Hepatocyte (in vitro differentiated cells): ENCODE measurements around the gene ALB. TPM values are rescaled to one million over a fixed set of nuclear protein-coding genes. Genes with fewer than 3 reads are reported as not detected.

ENCODE experiments used
- DNase-seq: peaks from one replicate; pipeline ENCODE4 v3.0.0-alpha.2; 2016; ENCODE audit warnings: low spot score
- H2AFZ ChIP-seq: fragments of 200-600 bp; sonication (generic); 2 replicates; pipeline ENCODE4 v1.6.0; 2016; ENCODE audit warnings: antibody characterized with exemption, mild to moderate bottlenecking
- H3K27ac ChIP-seq: fragments of 200-600 bp; sonication (generic); 2 replicates; pipeline ENCODE4 v1.5.1; 2016; ENCODE audit warnings: mild to moderate bottlenecking
- H3K27me3 ChIP-seq: fragments of 200-600 bp; sonication (generic); 2 replicates; pipeline ENCODE4 v1.6.1; 2016
- H3K36me3 ChIP-seq: fragments of 200-600 bp; sonication (generic); replicated peaks from 2 replicates; pipeline ENCODE4 v1.5.1; 2016; ENCODE audit warnings: low read depth; ENCODE audit not compliant: insufficient read depth
- H3K4me1 ChIP-seq: fragments of 200-600 bp; sonication (generic); 2 replicates; pipeline ENCODE4 v1.5.1; 2016; ENCODE audit warnings: mild to moderate bottlenecking, moderate library complexity; ENCODE audit not compliant: insufficient read depth
- H3K4me2 ChIP-seq: fragments of 200-600 bp; sonication (generic); 2 replicates; pipeline ENCODE4 v1.6.0; 2016
- H3K4me3 ChIP-seq: fragments of 200-600 bp; sonication (generic); 2 replicates; pipeline ENCODE4 v1.5.1; 2016; ENCODE audit warnings: mild to moderate bottlenecking
- H3K79me2 ChIP-seq: fragments of 200-600 bp; sonication (generic); 2 replicates; pipeline ENCODE4 v1.6.0; 2017; ENCODE audit warnings: mild to moderate bottlenecking
- H3K9me2 ChIP-seq: fragments of 200-600 bp; sonication (generic); replicated peaks from 2 replicates; pipeline ENCODE4 v1.6.0; 2017; ENCODE audit warnings: mild to moderate bottlenecking; ENCODE audit not compliant: insufficient read depth
- H3K9me3 ChIP-seq: fragments of 200-600 bp; sonication (generic); 2 replicates; pipeline ENCODE4 v1.5.1; 2016; ENCODE audit warnings: low read depth, mild to moderate bottlenecking
- H4K20me1 ChIP-seq: fragments of 200-600 bp; sonication (generic); 2 replicates; pipeline ENCODE4 v1.6.0; 2016; ENCODE audit warnings: mild to moderate bottlenecking; ENCODE audit not compliant: insufficient read depth, poor library complexity, severe bottlenecking
- CTCF ChIP-seq: fragments of 200-600 bp; sonication (generic); IDR thresholded peaks from 2 replicates; pipeline ENCODE4 v1.5.1; 2016; ENCODE audit warnings: antibody characterized with exemption, mild to moderate bottlenecking; ENCODE audit not compliant: poor library complexity
- EZH2 ChIP-seq: fragments of 200-600 bp; sonication (generic); IDR thresholded peaks from 2 replicates; pipeline ENCODE4 v1.6.1; 2016; ENCODE audit warnings: antibody characterized with exemption, mild to moderate bottlenecking, borderline replicate concordance
- EZH2phosphoT487 ChIP-seq: fragments of 200-600 bp; sonication (generic); IDR thresholded peaks from one replicate; pipeline ENCODE4 v1.6.1; 2018; ENCODE audit warnings: antibody characterized with exemption, mild to moderate bottlenecking, low read depth, moderate library complexity; ENCODE audit not compliant: unreplicated experiment, severe bottlenecking
- WGBS: methylation state at CpG from one replicate; pipeline ENCODE4 v1.1.6; 2016; ENCODE audit warnings: low lambda C conversion rate; ENCODE audit errors: missing lambda C conversion rate; 5-methylcytosine and 5-hydroxymethylcytosine counted together
- polyA plus RNA-seq: library from polyadenylated mRNA; unstranded; fragments of >200 nt; fragmentation: Nextera tagmentation; extraction: Ambion mirVana; gene quantifications from 2 replicates; pipeline ENCODE4 v1.2.1, GENCODE V29; 2016
- total RNA-seq: library from RNA; depleted of rRNA; stranded (reverse); fragments of >200 nt; gene quantifications from 2 replicates; pipeline ENCODE4 v1.2.3, GENCODE V29; 2014

Gene ALB
- total and polyA plus RNA-seq, 2 experiments from 2014 or later = 11,384 to 26,686 TPM

GRCh38 chr4:73376251-73376650 is 27.8 kb upstream of the ALB start:
- no peaks in the 10 kb centered on the region for H3K9me3 ChIP-seq
- no peaks in the 10 kb centered on the region for H3K27me3 ChIP-seq
- H3K4me1 ChIP-seq = no peaks in the 10 kb centered on the region
- H4K20me1 ChIP-seq = no peaks in the 10 kb centered on the region
- no peak overlapping the region for H3K4me2 ChIP-seq
- no peak for TF ChIP-seq CTCF
- no peak for TF ChIP-seq EZH2
- TF ChIP-seq EZH2phosphoT487 = no peak
- H3K79me2 ChIP-seq = no peaks in the 10 kb centered on the region
- no peak for DNase-seq
- H3K27ac ChIP-seq = peak overlapping the region; percentile 62
- H3K36me3 ChIP-seq = no peaks in the 10 kb centered on the region
- no peak overlapping the region for H2AFZ ChIP-seq
- H3K4me3 ChIP-seq = no peak overlapping the region
- H3K9me2 ChIP-seq = no peaks in the 10 kb centered on the region

- Histone ChIP-seq H2AFZ (no peak overlapping the region), H3K9me2 (no peaks in the 10 kb centered on the region), H3K4me1 (no peaks in the 10 kb centered on the region), H3K36me3 (no peaks in the 10 kb centered on the region), H3K4me3 (no peak overlapping the region), H3K27ac (no peak overlapping the region), H3K79me2 (no peaks in the 10 kb centered on the region), H3K9me3 (no peaks in the 10 kb centered on the region), H3K4me2 (no peak overlapping the region), H4K20me1 (no peaks in the 10 kb centered on the region), H3K27me3 (no peaks in the 10 kb centered on the region)
- 83% methylated on average over 4 of the region's 4 CpGs for WGBS
- no peak for DNase-seq
- TF ChIP-seq EZH2phosphoT487 (no peak), EZH2 (no peak), CTCF (no peak)
Measured at GRCh38 chr4:73376976-73377375, 27.1 kb upstream of the ALB start.

- 33% methylated on average over 5 of the region's 5 CpGs for WGBS
- Histone ChIP-seq H3K79me2 (no peaks in the 10 kb centered on the region), H4K20me1 (no peaks in the 10 kb centered on the region), H3K4me2 (no peak overlapping the region), H3K9me2 (no peaks in the 10 kb centered on the region), H2AFZ (no peak overlapping the region), H3K4me1 (no peaks in the 10 kb centered on the region), H3K4me3 (no peak overlapping the region), H3K36me3 (no peaks in the 10 kb centered on the region), H3K9me3 (no peaks in the 10 kb centered on the region), H3K27ac (no peak overlapping the region), H3K27me3 (no peaks in the 10 kb centered on the region)
- no peak for TF ChIP-seq EZH2phosphoT487
- TF ChIP-seq EZH2 = no peak
- TF ChIP-seq CTCF = no peak
- DNase-seq = no peak
Measured at GRCh38 chr4:73378887-73379286, 25.2 kb upstream of the ALB start.

GRCh38 chr4:73379946-73380345 is 24.1 kb upstream of the ALB start:
- H3K9me3 ChIP-seq = no peaks in the 10 kb centered on the region
- DNase-seq = no peak
- H3K79me2 ChIP-seq = no peaks in the 10 kb centered on the region
- no peak overlapping the region for H3K4me3 ChIP-seq
- no peak overlapping the region for H2AFZ ChIP-seq
- no peaks in the 10 kb centered on the region for H3K4me1 ChIP-seq
- TF ChIP-seq EZH2phosphoT487 (no peak), EZH2 (no peak), CTCF (no peak)
- no peak overlapping the region for H3K27ac ChIP-seq
- H3K27me3 ChIP-seq = no peaks in the 10 kb centered on the region
- no peaks in the 10 kb centered on the region for H4K20me1 ChIP-seq
- no peaks in the 10 kb centered on the region for H3K9me2 ChIP-seq
- H3K4me2 ChIP-seq = no peak overlapping the region
- no peaks in the 10 kb centered on the region for H3K36me3 ChIP-seq
